HepG2 (cell line): ENCODE data around the gene TMEM35B. TPM values are rescaled to one million over a fixed set of nuclear protein-coding genes. Genes with fewer than 3 reads are reported as not detected.

Experiments
- ATAC-seq: fragments of 200-7000 bp; cut with Tn5 transposase; 3 replicates; pipeline ENCODE4 v1.9.1; 2020; ENCODE audit warnings: mild to moderate bottlenecking, moderate library complexity
- BruUV-seq: library from RNA; stranded (reverse); fragments of 400-500 nt; replicated peaks from 2 replicates; lab custom pipeline; 2021; lab: Mats Ljungman, UMichigan
- CTCF ChIA-PET: fragments of 300-600 bp; formaldehyde crosslinking; extraction: SDS; loops from one replicate; lab custom pipeline; 2021; ENCODE audit warnings: low total read pairs, inconsistent platforms, low intra/inter-chr PET ratio; lab: Yijun Ruan, JAX
- POLR2A ChIA-PET: fragments of 350-600 bp; sonication (Branson Sonifier 250); formaldehyde crosslinking; loops from one replicate; lab custom pipeline; 2020; ENCODE audit warnings: antibody characterized with exemption, inconsistent platforms; lab: Yijun Ruan, JAX
- DNase-seq: peaks from one replicate; pipeline ENCODE4 v3.0.0-alpha.2; 2015; ENCODE audit warnings: low spot score
- FAIRE-seq: peaks from 3 replicates; lab custom pipeline; 2011; peaks lifted over from hg19 to GRCh38; lab: Jason Lieb, UNC
- H2AFZ ChIP-seq: one replicate; pipeline ENCODE4 v1.6.1; 2011; ENCODE audit warnings: low read length, inconsistent platforms
- H3K27ac ChIP-seq: fragments of 300-600 bp; 3 replicates; pipeline ENCODE4 v1.8.0; 2011; ENCODE audit warnings: mixed run types, mild to moderate bottlenecking, mixed read lengths, low read length, inconsistent platforms; ENCODE audit not compliant: insufficient read depth; ENCODE audit errors: extremely low read length
- H3K27me3 ChIP-seq, 2 experiments: fragments of 200-600 bp in 1 of 2; 2 replicates in 1 of 2; 3 replicates in 1 of 2; pipeline versions ENCODE4 v1.6.0 to v1.8.0; 2011; ENCODE audit warnings: low read length in 2 of 2, mild to moderate bottlenecking in 2 of 2, moderate library complexity in 2 of 2, inconsistent platforms in 1 of 2; ENCODE audit not compliant: insufficient read depth in 2 of 2, control insufficient read depth in 1 of 2
- H3K36me3 ChIP-seq, 2 experiments: fragments of 200-600 bp in 1 of 2; replicated peaks in 1 of 2; 2 replicates in 1 of 2; 3 replicates in 1 of 2; pipeline versions ENCODE4 v1.5.1 to v1.8.0; 2011; ENCODE audit warnings: low read length in 2 of 2, inconsistent platforms in 1 of 2; ENCODE audit not compliant: insufficient read depth in 2 of 2, control insufficient read depth in 1 of 2
- H3K4me1 ChIP-seq: 2 replicates; pipeline ENCODE4 v1.5.1; 2012; ENCODE audit warnings: low read length, inconsistent platforms; ENCODE audit not compliant: insufficient read depth
- H3K4me2 ChIP-seq: 2 replicates; pipeline ENCODE4 v1.6.0; 2011; ENCODE audit warnings: low read depth, low read length, inconsistent platforms
- H3K4me3 ChIP-seq, 3 experiments: fragments of 200-600 bp in 1 of 3; sonication (generic), shearing (Covaris generic) in 1 of 3; replicated peaks in 1 of 3; 2 replicates each; pipeline ENCODE4 v1.5.1; 2011 to 2016; ENCODE audit warnings: low read length in 3 of 3, inconsistent platforms in 2 of 3, low read depth in 2 of 3, mild to moderate bottlenecking in 2 of 3, control low read depth in 1 of 3, mixed read lengths in 1 of 3; ENCODE audit not compliant: insufficient read depth in 1 of 3
- H3K79me2 ChIP-seq: one replicate; pipeline ENCODE4 v1.6.1; 2011; ENCODE audit warnings: low read length, inconsistent platforms; ENCODE audit not compliant: insufficient read depth
- H3K9ac ChIP-seq: 2 replicates; pipeline ENCODE4 v1.6.0; 2011; ENCODE audit warnings: mild to moderate bottlenecking, low read depth, low read length, inconsistent platforms; ENCODE audit not compliant: insufficient read depth
- H3K9me3 ChIP-seq: 2 replicates; pipeline ENCODE4 v1.5.1; 2012; ENCODE audit warnings: mild to moderate bottlenecking, low read length
- H4K20me1 ChIP-seq: 2 replicates; pipeline ENCODE4 v1.6.0; 2011; ENCODE audit warnings: inconsistent platforms, mild to moderate bottlenecking, low read length, moderate library complexity; ENCODE audit not compliant: insufficient read depth
- ARID2 ChIP-seq: sonication (generic); formaldehyde crosslinking; IDR thresholded peaks from 2 replicates; pipeline ENCODE4 v1.8.1; 2022; ENCODE audit warnings: mild to moderate bottlenecking, missing genetic modification reagents, borderline replicate concordance
- ISL2 ChIP-seq: sonication (generic); formaldehyde crosslinking; IDR thresholded peaks from 2 replicates; pipeline ENCODE4 v1.5.0; 2020; ENCODE audit warnings: missing genetic modification reagents
- MAFF ChIP-seq: IDR thresholded peaks from 2 replicates; pipeline ENCODE4 v1.6.1; 2011; ENCODE audit warnings: low read depth, low read length, improper control_type of control experiment
- MAFK ChIP-seq, 2 experiments: IDR thresholded peaks in 1 of 2; conservative IDR thresholded peaks in 1 of 2; 2 replicates each; pipeline ENCODE4 v1.6.1; 2011; ENCODE audit warnings: improper control_type of control experiment in 2 of 2, low read length in 2 of 2
- MEIS1 ChIP-seq: sonication (generic); formaldehyde crosslinking; IDR thresholded peaks from 2 replicates; pipeline ENCODE4 v1.9.0; 2021; ENCODE audit warnings: mild to moderate bottlenecking, missing genetic modification reagents, moderate library complexity, borderline replicate concordance
- MIER2 ChIP-seq: IDR thresholded peaks from 2 replicates; pipeline ENCODE4 v1.6.1; 2016; ENCODE audit warnings: missing biosample characterization, missing genetic modification reagents
- PHF20 ChIP-seq: sonication (generic); formaldehyde crosslinking; IDR thresholded peaks from 2 replicates; pipeline ENCODE4 v1.5.0; 2020; ENCODE audit warnings: mild to moderate bottlenecking, missing genetic modification reagents
- TAF15 ChIP-seq: fragments of 200-400 bp; formaldehyde crosslinking; IDR thresholded peaks from one replicate; pipeline ENCODE4 v1.6.1; 2018; ENCODE audit warnings: mild to moderate bottlenecking, low read depth, low read length; ENCODE audit not compliant: poor library complexity, severe bottlenecking
- U2AF1 ChIP-seq: fragments of 200-400 bp; formaldehyde crosslinking; optimal IDR thresholded peaks from 2 replicates; pipeline ENCODE3; 2017; ENCODE audit warnings: mild to moderate bottlenecking, low read depth, low read length
- ZNF326 ChIP-seq: sonication (generic); formaldehyde crosslinking; IDR thresholded peaks from 2 replicates; pipeline ENCODE4 v1.4.0; 2020; ENCODE audit warnings: missing genetic modification reagents, borderline replicate concordance
- ZNF354B ChIP-seq: sonication (generic); formaldehyde crosslinking; IDR thresholded peaks from 2 replicates; pipeline ENCODE4 v1.8.0; 2022; ENCODE audit warnings: mild to moderate bottlenecking, missing genetic modification reagents
- ZNF773 ChIP-seq: sonication (generic); formaldehyde crosslinking; IDR thresholded peaks from 2 replicates; pipeline ENCODE4 v1.4.0; 2020; ENCODE audit warnings: missing genetic modification reagents, borderline replicate concordance
- WGBS: methylation state at CpG from one replicate; pipeline ENCODE4 v1.1.6; 2017; ENCODE audit warnings: low lambda C conversion rate; 5-methylcytosine and 5-hydroxymethylcytosine counted together
- in situ Hi-C: cut with HindIII; loops from 2 replicates; pipeline ENCODE4 v1.10.0; 2017; ENCODE audit warnings: low pct_unique_long_range_greater_than_20kb; ENCODE audit not compliant: extremely low pct_ligation_motif_present
- intact Hi-C: fragments of 100-400 bp; cut with micrococcal nuclease; formaldehyde crosslinking; loops from one replicate; pipeline ENCODE4 v1.10.0; 2022; ENCODE audit not compliant: unreplicated experiment
- polyA plus RNA-seq, 8 experiments: library from polyadenylated mRNA; depleted of rRNA in 3 of 8; stranded (reverse) in 7 of 8; unstranded in 1 of 8; fragments of >200 nt; fragmentation: Illumina TruSeq in 4 of 8; extraction: Trizol in 4 of 8; gene quantifications; 2 replicates each; pipeline versions ENCODE4 v1.2.1 to v1.2.3, GENCODE V29; 2011 to 2016; ENCODE audit warnings: low read depth in 4 of 8, missing spikeins in 1 of 8, mixed read lengths in 1 of 8; ENCODE audit not compliant: insufficient read depth in 1 of 8
- total RNA-seq, 5 experiments: library from RNA; depleted of rRNA; stranded (reverse); fragments of >200 nt; fragmentation: Illumina TruSeq; extraction: Trizol; gene quantifications; 2 replicates each; pipeline ENCODE4 v1.2.3, GENCODE V29; 2016; ENCODE audit warnings: low read depth in 1 of 5

Gene TMEM35B
- total and polyA plus RNA-seq, 2 of the 13 experiments (the other 11 are each of a cell fraction or from before 2014, with no cell fraction given) = 11.5 to 26.0 TPM

DNA sequence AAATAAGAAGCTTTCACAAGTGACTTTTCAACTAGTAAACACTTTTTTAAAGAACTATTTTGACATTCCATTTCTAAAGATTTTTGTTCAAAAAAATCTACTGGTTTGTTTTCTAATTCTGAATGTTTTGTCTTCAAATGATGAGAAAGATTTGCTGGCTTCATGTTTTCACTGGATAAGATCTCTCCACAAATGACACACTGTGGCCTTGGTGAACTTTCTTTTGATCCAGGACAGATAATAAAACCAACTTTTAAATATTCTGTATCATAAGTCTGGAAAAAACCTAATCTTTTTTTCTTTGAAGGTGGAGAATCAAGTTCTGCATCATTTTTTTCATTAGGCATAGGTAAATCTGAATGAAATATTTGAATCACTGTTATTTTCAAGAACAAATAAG lies 3.4 kb upstream of the TMEM35B start:
- Histone ChIP-seq H3K9ac (no peak overlapping the region), H4K20me1 (no peaks in the 10 kb centered on the region), H3K27ac (no peak overlapping the region), H3K36me3 (no peaks in the 10 kb centered on the region), H3K9me3 (no peaks in the 10 kb centered on the region), H3K4me3 (no peak overlapping the region), H3K79me2 (peaks cover 3% of the 10 kb centered on the region), H3K4me1 (peaks cover 11% of the 10 kb centered on the region), H3K27me3 (no peaks in the 10 kb centered on the region), H3K4me2 (no peak overlapping the region)
- intact Hi-C loops = loop anchor here (5.0 kb wide), 1 partner anchor 44 kb away; the partner anchor contains the start of gene ZMYM6
- in situ Hi-C loops = no loop called here
- ChIA-PET POLR2A (no interaction called here), CTCF (no interaction called here)
- BruUV-seq = no TSS peak
- FAIRE-seq = no peak
- no peak for DNase-seq
- no peak for ATAC-seq
- TF ChIP-seq ZNF326 (CRISPR knock-in tag) (no peak), ISL2 (CRISPR knock-in tag) (no peak)
- TF ChIP-seq, all 625 proteins: peak for 0
- H2AFZ ChIP-seq = no peak overlapping the region

DNA sequence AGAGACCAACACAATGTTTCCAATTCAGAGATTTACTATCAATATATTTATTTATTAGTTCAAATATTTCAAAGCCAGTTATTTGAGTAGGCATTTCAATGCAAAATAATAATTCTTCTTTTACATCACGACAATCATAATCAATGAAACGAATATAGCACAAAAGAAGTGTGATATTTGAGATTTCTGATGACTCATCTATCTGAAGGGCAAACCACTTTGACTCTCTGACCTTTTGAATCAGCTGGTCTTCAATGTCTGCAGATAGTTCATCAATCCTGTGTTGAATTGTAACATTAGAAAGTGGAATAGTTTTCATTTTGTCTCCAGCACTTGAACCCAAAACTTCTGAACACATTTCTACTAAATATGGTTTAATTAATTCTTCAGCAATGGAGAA lies 3.0 kb upstream of the TMEM35B start:
- Histone ChIP-seq H3K36me3 (no peaks in the 10 kb centered on the region), H3K9me3 (no peaks in the 10 kb centered on the region), H3K79me2 (peaks cover 3% of the 10 kb centered on the region), H4K20me1 (no peaks in the 10 kb centered on the region), H3K4me3 (no peak overlapping the region), H3K27ac (no peak overlapping the region), H3K4me1 (peaks cover 15% of the 10 kb centered on the region), H2AFZ (no peak overlapping the region), H3K4me2 (no peak overlapping the region)
- in situ Hi-C loops = no loop called here
- POLR2A ChIA-PET = no interaction called here
- no peak for DNase-seq
- CTCF ChIA-PET = no interaction called here
- WGBS = 79% methylated on average over 2 of the region's 2 CpGs
- ATAC-seq = no peak
- TF ChIP-seq ZNF773 (CRISPR knock-in tag) (no peak), MEIS1 (CRISPR knock-in tag) (no peak), ARID2 (CRISPR knock-in tag) (no peak), U2AF1 (no peak), MAFF (0 out of 2 replicates have a peak, but pooled peaks have one; percentile 35), MIER2 (no peak), ZNF354B (CRISPR knock-in tag) (no peak), MAFK (conservative IDR thresholded peaks at IDR 0.05 in 1 of 2, IDR thresholded peaks at IDR 0.05 in 1 of 2; ENCODE audit: low read length in 2 of 2) (peak; percentile 27 to 59; a peak in 2 of 4 replicates), TAF15 (no peak), PHF20 (CRISPR knock-in tag) (no peak)
- TF ChIP-seq, all 625 proteins: peak for 2
- intact Hi-C loops = loop anchor here (5.0 kb wide), 1 partner anchor 44 kb away; the partner anchor contains the start of gene ZMYM6
- no peak for FAIRE-seq
- no TSS peak for BruUV-seq
- no peaks in the 10 kb centered on the region for H3K27me3 ChIP-seq
- no peak overlapping the region for H3K9ac ChIP-seq
